ENCODE data around the gene WIZ.

- no peak for TF ChIP-seq EZH2 (IDR thresholded peaks at IDR 0.05; ENCODE audit: borderline replicate concordance, low read depth, low read length, poor library complexity, severe bottlenecking)
- TF ChIP-seq, protein P1, sequence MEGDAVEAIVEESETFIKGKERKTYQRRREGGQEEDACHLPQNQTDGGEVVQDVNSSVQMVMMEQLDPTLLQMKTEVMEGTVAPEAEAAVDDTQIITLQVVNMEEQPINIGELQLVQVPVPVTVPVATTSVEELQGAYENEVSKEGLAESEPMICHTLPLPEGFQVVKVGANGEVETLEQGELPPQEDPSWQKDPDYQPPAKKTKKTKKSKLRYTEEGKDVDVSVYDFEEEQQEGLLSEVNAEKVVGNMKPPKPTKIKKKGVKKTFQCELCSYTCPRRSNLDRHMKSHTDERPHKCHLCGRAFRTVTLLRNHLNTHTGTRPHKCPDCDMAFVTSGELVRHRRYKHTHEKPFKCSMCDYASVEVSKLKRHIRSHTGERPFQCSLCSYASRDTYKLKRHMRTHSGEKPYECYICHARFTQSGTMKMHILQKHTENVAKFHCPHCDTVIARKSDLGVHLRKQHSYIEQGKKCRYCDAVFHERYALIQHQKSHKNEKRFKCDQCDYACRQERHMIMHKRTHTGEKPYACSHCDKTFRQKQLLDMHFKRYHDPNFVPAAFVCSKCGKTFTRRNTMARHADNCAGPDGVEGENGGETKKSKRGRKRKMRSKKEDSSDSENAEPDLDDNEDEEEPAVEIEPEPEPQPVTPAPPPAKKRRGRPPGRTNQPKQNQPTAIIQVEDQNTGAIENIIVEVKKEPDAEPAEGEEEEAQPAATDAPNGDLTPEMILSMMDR (conservative IDR thresholded peaks at IDR 0.05; ENCODE audit: low read depth, low read length), result no peak
Observed at GRCh38 chr19:15442142-15442920, 7.4 kb downstream of the WIZ start.
